SK-N-SH treated with all-trans-retinoic acid at 6 μM for 48 hours (cell line): ENCODE measurements around the gene RPL36AL.

Experiments used
- ATAC-seq: fragments of 200-7000 bp; cut with Tn5 transposase; 3 replicates; pipeline ENCODE4 v1.9.1; 2020; ENCODE audit warnings: mild to moderate bottlenecking, moderate library complexity
- ARNTL ChIP-seq: fragments of 450-650 bp; formaldehyde crosslinking; IDR thresholded peaks from 2 replicates; pipeline ENCODE4 v1.5.0; 2020; ENCODE audit warnings: low read depth, mild to moderate bottlenecking, moderate library complexity, borderline replicate concordance
- BACH2 ChIP-seq: fragments of 250-450 bp; sonication (Bioruptor Pico); IDR thresholded peaks from 2 replicates; pipeline ENCODE4 v1.9.0; 2021; ENCODE audit warnings: mild to moderate bottlenecking, borderline replicate concordance
- CREB5 ChIP-seq: fragments of 250-450 bp; sonication (Bioruptor Pico); IDR thresholded peaks from 2 replicates; pipeline ENCODE4 v1.5.1; 2020; ENCODE audit warnings: low read depth, mild to moderate bottlenecking, moderate library complexity
- CSDC2 ChIP-seq: fragments of 250-450 bp; sonication (Bioruptor Pico); IDR thresholded peaks from 2 replicates; pipeline ENCODE4 v1.5.0; 2020; ENCODE audit warnings: mild to moderate bottlenecking, moderate library complexity
- CSRNP3 ChIP-seq: fragments of 250-450 bp; sonication (Bioruptor Pico); IDR thresholded peaks from 2 replicates; pipeline ENCODE4 v1.5.1; 2021; ENCODE audit warnings: mild to moderate bottlenecking, moderate library complexity
- GLIS3 ChIP-seq: fragments of 250-450 bp; sonication (Bioruptor Pico); IDR thresholded peaks from 2 replicates; pipeline ENCODE4 v1.5.0; 2020; ENCODE audit warnings: mild to moderate bottlenecking, moderate library complexity
- ISL1 ChIP-seq: fragments of 250-450 bp; sonication (Bioruptor Pico); IDR thresholded peaks from 2 replicates; pipeline ENCODE4 v2.1.2; 2022; ENCODE audit warnings: mild to moderate bottlenecking, moderate library complexity
- OSR1 ChIP-seq: fragments of 250-450 bp; sonication (Bioruptor Pico); IDR thresholded peaks from 2 replicates; pipeline ENCODE4 v1.8.0; 2022; ENCODE audit warnings: moderate library complexity, mild to moderate bottlenecking, inconsistent platforms
- PATZ1 ChIP-seq: fragments of 250-450 bp; sonication (Bioruptor Pico); IDR thresholded peaks from 2 replicates; pipeline ENCODE4 v1.8.0; 2020; ENCODE audit warnings: mild to moderate bottlenecking, moderate library complexity, borderline replicate concordance
- POU6F1 ChIP-seq: fragments of 250-450 bp; sonication (Bioruptor Pico); IDR thresholded peaks from 2 replicates; pipeline ENCODE4 v1.8.0; 2021; ENCODE audit warnings: low read depth, mild to moderate bottlenecking, moderate library complexity, borderline replicate concordance
- PPARA ChIP-seq: fragments of 250-450 bp; sonication (Bioruptor Pico); IDR thresholded peaks from 2 replicates; pipeline ENCODE4 v1.5.0; 2020; ENCODE audit warnings: mild to moderate bottlenecking, borderline replicate concordance
- RARB ChIP-seq: fragments of 250-450 bp; sonication (Bioruptor Pico); IDR thresholded peaks from 2 replicates; pipeline ENCODE4 v1.8.0; 2021; ENCODE audit warnings: mild to moderate bottlenecking, moderate library complexity
- SNAI2 ChIP-seq: fragments of 250-450 bp; sonication (Bioruptor Pico); IDR thresholded peaks from 2 replicates; pipeline ENCODE4 v1.5.0; 2020; ENCODE audit warnings: mild to moderate bottlenecking, moderate library complexity
- TCF4 ChIP-seq: fragments of 250-450 bp; sonication (Bioruptor Pico); IDR thresholded peaks from 2 replicates; pipeline ENCODE4 v1.8.0; 2021; ENCODE audit warnings: mild to moderate bottlenecking, moderate library complexity, borderline replicate concordance
- TSHZ2 ChIP-seq: fragments of 250-450 bp; sonication (Bioruptor Pico); IDR thresholded peaks from 2 replicates; pipeline ENCODE4 v1.5.0; 2020; ENCODE audit warnings: mild to moderate bottlenecking, moderate library complexity
- ZFP3 ChIP-seq: fragments of 250-450 bp; sonication (Bioruptor Pico); IDR thresholded peaks from 2 replicates; pipeline ENCODE4 v1.5.0; 2020; ENCODE audit warnings: mild to moderate bottlenecking, moderate library complexity
- ZFP30 ChIP-seq: fragments of 450-650 bp; formaldehyde crosslinking; IDR thresholded peaks from 2 replicates; pipeline ENCODE4 v1.5.0; 2022; ENCODE audit warnings: mild to moderate bottlenecking, moderate library complexity
- ZNF565 ChIP-seq: fragments of 450-650 bp; formaldehyde crosslinking; conservative IDR thresholded peaks from 2 replicates; pipeline ENCODE4 v1.5.0; 2020; ENCODE audit warnings: low read depth, mild to moderate bottlenecking, moderate library complexity
- ZNF8 ChIP-seq: fragments of 450-650 bp; formaldehyde crosslinking; IDR thresholded peaks from 2 replicates; pipeline ENCODE4 v1.5.0; 2020; ENCODE audit warnings: mild to moderate bottlenecking, moderate library complexity

Gene RPL36AL

GRCh38 chr14:49586673-49587460, 33.6 kb downstream of the RPL36AL start:
- TF ChIP-seq CREB5 (CRISPR knock-in tag) = 0 out of 2 replicates have a peak, but pooled peaks have one; percentile 3
- TF ChIP-seq POU6F1 = no peak
- TF ChIP-seq ZNF8 = no peak; the same call in 1 of the 2 replicates
- TF ChIP-seq OSR1 = no peak
- peak; percentile 32; the same call in 1 of the 2 replicates for TF ChIP-seq TCF4
- peak; percentile 28; the same call in 1 of the 2 replicates for TF ChIP-seq CSRNP3
- TF ChIP-seq ZNF565 (CRISPR knock-in tag) = no peak
- TF ChIP-seq CSDC2 (CRISPR knock-in tag) = peak; percentile 78; the same call in 1 of the 2 replicates
- TF ChIP-seq ARNTL (CRISPR knock-in tag) = no peak
- TF ChIP-seq ZFP3 (CRISPR knock-in tag) = peak; percentile 82
- peak; percentile 86 for TF ChIP-seq TSHZ2 (CRISPR knock-in tag)
- peak; percentile 46; the same call in 1 of the 2 replicates for TF ChIP-seq PATZ1
- TF ChIP-seq ISL1 = 0 out of 2 replicates have a peak, but pooled peaks have one; percentile 8
- 0 out of 2 replicates have a peak, but pooled peaks have one; percentile 60 for TF ChIP-seq GLIS3
- peak; percentile 37 for ATAC-seq

GRCh38 chr14:49585803-49586672, 34.4 kb downstream of the RPL36AL start, which contains the start of gene RPS29:
TSS of gene RPS29 (minus strand) at chr14:49586380. CDS start at chr14:49586346, 34 bp downstream.
- peak; percentile 92 for ATAC-seq
- TF ChIP-seq ZFP3 (CRISPR knock-in tag) (peak; percentile 89; the same call in 1 of the 2 replicates), CSDC2 (CRISPR knock-in tag) (no peak), POU6F1 (peak; percentile 54; the same call in 1 of the 2 replicates), SNAI2 (CRISPR knock-in tag) (peak; percentile 51; the same call in 1 of the 2 replicates), CSRNP3 (0 out of 2 replicates have a peak, but pooled peaks have one; percentile 14), ZFP30 (CRISPR knock-in tag) (peak; percentile 60), RARB (no peak), CREB5 (CRISPR knock-in tag) (peak; percentile 87; the same call in 1 of the 2 replicates), PPARA (CRISPR knock-in tag) (peak; percentile 94), ZNF565 (CRISPR knock-in tag) (peak; percentile 81; the same call in 1 of the 2 replicates), BACH2 (CRISPR knock-in tag) (peak; percentile 81; the same call in 1 of the 2 replicates)
